Measurements from ENCODE around the gene SLC25A34. TPM values are rescaled to one million over a fixed set of nuclear protein-coding genes. Genes with fewer than 3 reads are reported as not detected.

The SLC25A34 gene
- total RNA-seq, 2 donors from 2014 or later = 2.4 to 7.5 TPM

DNA sequence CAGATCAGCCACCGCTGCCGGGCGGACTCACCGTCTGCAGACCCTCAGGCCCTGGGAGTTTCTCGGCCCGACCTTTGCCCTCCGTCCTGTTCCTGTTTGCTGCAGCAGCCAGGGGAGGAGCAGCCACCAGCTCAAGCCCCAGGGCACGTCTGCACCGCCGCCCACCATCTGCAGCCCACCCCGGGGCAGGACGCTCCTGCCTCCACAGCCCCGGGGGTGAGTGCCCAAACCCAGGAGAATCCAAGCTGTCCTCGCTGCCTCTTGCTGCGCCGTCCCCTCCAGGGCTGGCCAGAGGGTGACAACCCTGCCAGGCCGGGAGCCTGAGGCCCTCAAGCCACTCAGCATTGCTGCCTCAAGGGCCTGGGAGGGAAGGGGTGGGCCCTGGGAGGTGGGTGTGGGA lies 1.2 kb upstream of the SLC25A34 start:
- H3K9me3 ChIP-seq = no peaks in the 10 kb centered on the region
- peaks cover 44% of the 10 kb centered on the region for H3K36me3 ChIP-seq
- peak overlapping the region; percentile 70 to 74 for H3K27ac ChIP-seq
- ATAC-seq (ENCODE audit: insufficient number of reproducible peaks, low FRiP score, low read depth) = no peak
- H3K4me3 ChIP-seq = no peak overlapping the region
- TF ChIP-seq, protein P1, sequence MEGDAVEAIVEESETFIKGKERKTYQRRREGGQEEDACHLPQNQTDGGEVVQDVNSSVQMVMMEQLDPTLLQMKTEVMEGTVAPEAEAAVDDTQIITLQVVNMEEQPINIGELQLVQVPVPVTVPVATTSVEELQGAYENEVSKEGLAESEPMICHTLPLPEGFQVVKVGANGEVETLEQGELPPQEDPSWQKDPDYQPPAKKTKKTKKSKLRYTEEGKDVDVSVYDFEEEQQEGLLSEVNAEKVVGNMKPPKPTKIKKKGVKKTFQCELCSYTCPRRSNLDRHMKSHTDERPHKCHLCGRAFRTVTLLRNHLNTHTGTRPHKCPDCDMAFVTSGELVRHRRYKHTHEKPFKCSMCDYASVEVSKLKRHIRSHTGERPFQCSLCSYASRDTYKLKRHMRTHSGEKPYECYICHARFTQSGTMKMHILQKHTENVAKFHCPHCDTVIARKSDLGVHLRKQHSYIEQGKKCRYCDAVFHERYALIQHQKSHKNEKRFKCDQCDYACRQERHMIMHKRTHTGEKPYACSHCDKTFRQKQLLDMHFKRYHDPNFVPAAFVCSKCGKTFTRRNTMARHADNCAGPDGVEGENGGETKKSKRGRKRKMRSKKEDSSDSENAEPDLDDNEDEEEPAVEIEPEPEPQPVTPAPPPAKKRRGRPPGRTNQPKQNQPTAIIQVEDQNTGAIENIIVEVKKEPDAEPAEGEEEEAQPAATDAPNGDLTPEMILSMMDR (IDR thresholded peaks at IDR 0.05) = no peak
- H3K27me3 ChIP-seq (replicated peaks; ENCODE audit: insufficient read depth) = no peaks in the 10 kb centered on the region
- H3K4me1 ChIP-seq (ENCODE audit: control insufficient read depth in 1 of 2, low read depth in 2 of 2) = peaks cover 16 to 51% of the 10 kb centered on the region in 2 donors
- DNase-seq (ENCODE audit: low spot score) = no peak

DNA sequence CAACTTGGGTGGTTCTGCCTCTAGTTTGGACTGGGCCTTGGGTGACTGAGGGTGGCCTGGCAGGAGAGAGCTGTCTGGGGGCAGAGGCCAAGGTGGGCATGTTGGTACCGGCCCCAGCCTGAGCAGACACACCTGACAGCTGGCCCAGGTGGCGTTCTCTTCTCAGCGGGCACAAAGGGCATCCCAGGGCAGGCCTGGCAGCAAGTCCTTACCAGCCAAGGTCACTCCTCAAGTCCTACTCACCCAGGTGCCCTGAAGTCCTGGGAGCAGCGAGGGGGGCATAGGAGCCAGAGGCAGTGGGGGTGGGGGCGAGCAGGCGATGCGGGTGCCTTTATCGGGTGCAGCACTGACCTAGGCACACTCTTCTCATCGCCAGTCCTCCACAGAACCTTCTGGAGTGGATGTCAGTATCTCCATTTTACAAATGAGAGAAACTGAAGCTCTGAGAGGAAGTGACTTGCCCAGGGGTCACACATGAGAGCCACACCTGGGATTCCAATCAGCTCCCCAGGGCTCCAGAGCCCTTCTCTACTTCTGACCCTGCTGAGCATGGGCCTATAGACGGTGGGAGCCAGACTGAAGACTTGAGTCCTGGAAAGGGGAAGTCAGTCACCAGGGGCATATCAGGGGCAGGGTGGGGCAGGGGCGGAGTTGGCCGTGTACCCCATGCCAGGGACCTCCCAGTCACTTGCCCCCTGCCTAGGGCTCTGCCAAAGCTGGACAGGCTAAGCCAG lies 587 bp upstream of the SLC25A34 start:
- H3K27ac ChIP-seq = peak overlapping the region; percentile 70 to 74

DNA sequence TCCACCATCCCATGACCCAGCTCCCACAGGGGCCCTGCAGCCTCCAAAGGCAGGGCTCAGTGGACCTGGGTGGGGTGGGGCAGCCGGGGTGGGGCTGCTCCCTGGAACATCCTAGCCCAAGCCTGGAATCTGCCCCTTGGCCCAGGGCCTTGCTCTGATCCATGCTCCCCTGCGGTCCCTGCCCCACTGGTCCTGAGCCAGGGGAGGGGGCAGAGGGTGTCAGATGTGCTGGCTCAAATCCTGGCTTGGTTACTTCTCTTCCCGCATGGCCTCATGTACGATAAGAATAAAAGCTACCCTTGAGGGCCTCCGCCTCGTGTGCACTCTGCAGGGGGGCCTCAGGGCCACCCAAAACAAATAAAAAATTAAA lies 819 bp downstream of the SLC25A34 start:
- peaks cover 28% of the 10 kb centered on the region for H3K36me3 ChIP-seq
- ATAC-seq (ENCODE audit: insufficient number of reproducible peaks, low FRiP score, low read depth) (no peak), DNase-seq (ENCODE audit: low spot score) (no peak)
- no peaks in the 10 kb centered on the region for H3K9me3 ChIP-seq
- TF ChIP-seq, protein P1 (IDR thresholded peaks at IDR 0.05) = no peak
- H3K4me1 ChIP-seq (ENCODE audit: control insufficient read depth in 1 of 2, low read depth in 2 of 2) = peaks cover 18 to 60% of the 10 kb centered on the region in 2 donors
- H3K27me3 ChIP-seq (replicated peaks; ENCODE audit: insufficient read depth) = no peaks in the 10 kb centered on the region
- no peak overlapping the region for H3K4me3 ChIP-seq
- peak overlapping the region; percentile 70 to 74 for H3K27ac ChIP-seq

More for the DNA sequence above, 587 bp upstream of the SLC25A34 start:
- H3K4me1 ChIP-seq (ENCODE audit: control insufficient read depth in 1 of 2, low read depth in 2 of 2) = peaks cover 16 to 51% of the 10 kb centered on the region in 2 donors
- H3K36me3 ChIP-seq = peaks cover 42% of the 10 kb centered on the region
- no peak for ATAC-seq (ENCODE audit: insufficient number of reproducible peaks, low FRiP score, low read depth)
- H3K9me3 ChIP-seq = no peaks in the 10 kb centered on the region
- TF ChIP-seq, protein P1 (IDR thresholded peaks at IDR 0.05) = no peak
- H3K4me3 ChIP-seq = no peak overlapping the region
- no peaks in the 10 kb centered on the region for H3K27me3 ChIP-seq (replicated peaks; ENCODE audit: insufficient read depth)
- no peak for DNase-seq (ENCODE audit: low spot score)

DNA sequence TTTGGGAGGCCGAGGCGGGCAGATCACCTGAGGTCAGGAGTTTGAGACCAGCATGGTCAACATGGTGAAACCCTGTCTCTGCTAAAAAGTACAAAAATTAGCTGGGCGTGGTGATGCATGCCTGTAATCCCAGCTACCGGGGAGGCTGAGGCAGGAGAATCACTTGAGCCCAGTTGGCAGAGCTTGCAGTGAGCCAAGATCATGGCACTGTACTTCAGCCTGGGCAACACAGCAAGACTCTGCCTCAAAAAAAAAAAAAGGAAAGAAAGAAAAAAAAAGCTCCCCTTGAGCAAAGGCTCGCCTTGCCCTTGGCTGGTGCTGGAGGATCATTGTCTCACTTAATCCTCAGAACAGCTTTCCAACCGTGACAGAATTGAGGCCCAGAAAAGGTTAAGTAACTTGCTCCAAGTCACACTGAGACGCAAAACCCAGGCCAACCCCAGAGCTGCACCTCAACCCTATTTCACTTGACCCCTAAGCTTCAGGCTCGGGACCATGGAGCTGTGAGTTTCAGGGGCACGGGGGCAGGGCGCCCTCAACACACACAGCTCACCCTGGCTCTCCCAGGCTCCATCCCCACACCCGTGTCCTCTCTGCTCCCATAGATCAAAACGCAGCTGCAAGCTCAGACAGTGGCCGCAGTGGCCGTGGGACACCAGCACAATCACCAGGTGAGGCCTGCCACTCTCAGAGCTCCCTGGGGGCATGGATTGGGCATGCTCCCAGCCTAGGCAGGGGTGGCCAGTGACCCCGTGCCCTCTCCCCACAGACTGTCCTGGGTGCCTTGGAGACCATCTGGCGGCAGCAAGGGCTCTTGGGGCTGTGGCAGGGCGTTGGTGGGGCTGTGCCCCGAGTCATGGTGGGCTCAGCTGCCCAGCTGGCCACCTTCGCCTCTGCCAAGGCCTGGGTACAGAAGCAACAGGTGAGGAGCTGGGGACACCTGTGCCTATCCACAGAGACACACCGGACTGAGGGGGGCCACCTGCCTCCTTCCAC lies 1.6 kb downstream of the SLC25A34 start:
- Histone ChIP-seq H3K36me3 (peaks cover 21% of the 10 kb centered on the region), H3K27ac (peak overlapping the region; percentile 70 to 74), H3K4me1 (ENCODE audit: control insufficient read depth in 1 of 2, low read depth in 2 of 2) (peaks cover 18 to 64% of the 10 kb centered on the region in 2 donors), H3K27me3 (replicated peaks; ENCODE audit: insufficient read depth) (no peaks in the 10 kb centered on the region), H3K4me3 (no peak overlapping the region), H3K9me3 (no peaks in the 10 kb centered on the region)
- DNase-seq (ENCODE audit: low spot score) = no peak
- TF ChIP-seq, protein P1 (IDR thresholded peaks at IDR 0.05) = no peak
- no peak for ATAC-seq (ENCODE audit: insufficient number of reproducible peaks, low FRiP score, low read depth)
